Measurements from ENCODE around the gene NACAD.

- no peak for TF ChIP-seq CTCF (IDR thresholded peaks at IDR 0.05)
- no peak for TF ChIP-seq POLR2A (IDR thresholded peaks at IDR 0.05)
Observed at GRCh38 chr7:45129906-45130305, 41.1 kb upstream of the NACAD start.
